Epidermal melanocyte (primary cell): ENCODE results near the gene ABCF3.

Experiments
- DNase-seq: peaks from one replicate; pipeline ENCODE4 v3.0.0; 2011; ENCODE audit warnings: low spot score; ENCODE audit not compliant: insufficient read length

The ABCF3 gene

GRCh38 chr3:184230603-184231528 lies 44.9 kb downstream of the ABCF3 start:
- DNase-seq, result no peak

- no peak for DNase-seq
Measured at GRCh38 chr3:184231671-184232070, 45.7 kb downstream of the ABCF3 start.

- DNase-seq, result no peak
Measured at GRCh38 chr3:184233127-184233843, 47.3 kb downstream of the ABCF3 start.

GRCh38 chr3:184234224-184234623 lies 48.2 kb downstream of the ABCF3 start:
- DNase-seq, result no peak

- no peak for DNase-seq
Measured at GRCh38 chr3:184234671-184235380, 48.8 kb downstream of the ABCF3 start.

- no peak for DNase-seq
Measured at GRCh38 chr3:184235381-184236032, 49.5 kb downstream of the ABCF3 start.

- no peak for DNase-seq
Measured at GRCh38 chr3:184236033-184236410, 50.0 kb downstream of the ABCF3 start.

- DNase-seq, result no peak
Measured at GRCh38 chr3:184236636-184237035, 50.6 kb downstream of the ABCF3 start.

- no peak for DNase-seq
Measured at GRCh38 chr3:184237211-184237610, 51.2 kb downstream of the ABCF3 start.

GRCh38 chr3:184237807-184238206 lies 51.8 kb downstream of the ABCF3 start:
- DNase-seq, result no peak

GRCh38 chr3:184238246-184238818 lies 52.3 kb downstream of the ABCF3 start:
- no peak for DNase-seq

GRCh38 chr3:184239221-184239620 lies 53.2 kb downstream of the ABCF3 start:
- no peak for DNase-seq

- DNase-seq, result no peak
Measured at GRCh38 chr3:184239708-184240107, 53.7 kb downstream of the ABCF3 start.

GRCh38 chr3:184240384-184241140 lies 54.6 kb downstream of the ABCF3 start:
- no peak for DNase-seq

GRCh38 chr3:184241141-184241446 lies 55.1 kb downstream of the ABCF3 start:
- no peak for DNase-seq

GRCh38 chr3:184241447-184242296 lies 55.7 kb downstream of the ABCF3 start:
- no peak for DNase-seq

- no peak for DNase-seq
Measured at GRCh38 chr3:184242297-184242685, 56.3 kb downstream of the ABCF3 start.
